ENCODE results near the gene NONO.
A peak's percentile ranks its signal among the peaks of the same experiment; 100 is the strongest.
"Not testable (repeated sequence)": the region's sequence is repeated elsewhere in the genome, so short reads cannot be mapped to it uniquely, and the experiment has no call there.

NONO gene

GRCh38 chrX:71283403-71284143, at the start of gene NONO:
Gene NONO, plus strand, starts transcription at chrX:71283635. Its CDS starts 7,003 bp downstream, at chrX:71290638.
- DNase-seq (ENCODE audit: low read depth in 2 of 2) = peak; percentile 99

- DNase-seq (ENCODE audit: low read depth in 2 of 2) = no peak
These were observed 48.0 kb upstream of the NONO start for GRCh38 chrX:71235482-71235881.

GRCh38 chrX:71236836-71237235, 46.6 kb upstream of the NONO start:
- DNase-seq (ENCODE audit: low read depth in 2 of 2) = no peak

- no peak for DNase-seq (ENCODE audit: low read depth in 2 of 2)
These were observed 43.7 kb upstream of the NONO start for GRCh38 chrX:71239781-71240180.

GRCh38 chrX:71241301-71241700, 42.1 kb upstream of the NONO start:
- no peak for DNase-seq (ENCODE audit: low read depth in 2 of 2)

- DNase-seq (ENCODE audit: low read depth in 2 of 2) = no peak
These were observed 38.9 kb upstream of the NONO start for GRCh38 chrX:71244359-71245128.

- DNase-seq (ENCODE audit: low read depth in 2 of 2) = no peak
These were observed 38.3 kb upstream of the NONO start for GRCh38 chrX:71245159-71245558.

- no peak for DNase-seq (ENCODE audit: low read depth in 2 of 2)
These were observed 32.6 kb upstream of the NONO start for GRCh38 chrX:71250841-71251240.

- no peak for DNase-seq (ENCODE audit: low read depth in 2 of 2)
These were observed 31.9 kb upstream of the NONO start for GRCh38 chrX:71251466-71251973.

GRCh38 chrX:71252221-71252620, 31.2 kb upstream of the NONO start:
- DNase-seq (ENCODE audit: low read depth in 2 of 2) = no peak

GRCh38 chrX:71253253-71254091, 30.0 kb upstream of the NONO start:
- DNase-seq (ENCODE audit: low read depth in 2 of 2) = no peak

- peak; percentile 58 to 62 for DNase-seq (ENCODE audit: low read depth in 2 of 2)
These were observed 29.1 kb upstream of the NONO start, which contains the start of gene ZMYM3 for GRCh38 chrX:71254092-71254963. Gene ZMYM3, minus strand, starts transcription at chrX:71254140. Its CDS starts 885 bp downstream, at chrX:71253255.

GRCh38 chrX:71256051-71256450, 27.4 kb upstream of the NONO start:
- no peak for DNase-seq (ENCODE audit: low read depth in 2 of 2)

- no peak for DNase-seq (ENCODE audit: low read depth in 2 of 2)
These were observed 26.6 kb upstream of the NONO start for GRCh38 chrX:71256856-71257255.

- not testable (repeated sequence) for DNase-seq (ENCODE audit: low read depth in 2 of 2)
These were observed 14.8 kb upstream of the NONO start for GRCh38 chrX:71268624-71269023.

- DNase-seq (ENCODE audit: low read depth in 2 of 2) = no peak
These were observed 13.5 kb upstream of the NONO start for GRCh38 chrX:71269801-71270395.

- not testable (repeated sequence) for DNase-seq (ENCODE audit: low read depth in 2 of 2)
These were observed 11.1 kb upstream of the NONO start for GRCh38 chrX:71272313-71272712.

GRCh38 chrX:71281300-71281699, 2.1 kb upstream of the NONO start:
- DNase-seq (ENCODE audit: low read depth in 2 of 2) = not testable (repeated sequence)

- DNase-seq (ENCODE audit: low read depth in 2 of 2) = no peak
These were observed 677 bp upstream of the NONO start for GRCh38 chrX:71282514-71283402.
